SW 1271 (cell line): ENCODE data around the gene NCSTN.

ENCODE experiments used
- DNase-seq, 2 experiments: peaks; one replicate each; lab custom pipeline; 2025; lab: John Stamatoyannopoulos, UW

Gene NCSTN

GRCh38 chr1:160406131-160406968 lies 63.2 kb downstream of the NCSTN start:
- DNase-seq, result no peak

DNA sequence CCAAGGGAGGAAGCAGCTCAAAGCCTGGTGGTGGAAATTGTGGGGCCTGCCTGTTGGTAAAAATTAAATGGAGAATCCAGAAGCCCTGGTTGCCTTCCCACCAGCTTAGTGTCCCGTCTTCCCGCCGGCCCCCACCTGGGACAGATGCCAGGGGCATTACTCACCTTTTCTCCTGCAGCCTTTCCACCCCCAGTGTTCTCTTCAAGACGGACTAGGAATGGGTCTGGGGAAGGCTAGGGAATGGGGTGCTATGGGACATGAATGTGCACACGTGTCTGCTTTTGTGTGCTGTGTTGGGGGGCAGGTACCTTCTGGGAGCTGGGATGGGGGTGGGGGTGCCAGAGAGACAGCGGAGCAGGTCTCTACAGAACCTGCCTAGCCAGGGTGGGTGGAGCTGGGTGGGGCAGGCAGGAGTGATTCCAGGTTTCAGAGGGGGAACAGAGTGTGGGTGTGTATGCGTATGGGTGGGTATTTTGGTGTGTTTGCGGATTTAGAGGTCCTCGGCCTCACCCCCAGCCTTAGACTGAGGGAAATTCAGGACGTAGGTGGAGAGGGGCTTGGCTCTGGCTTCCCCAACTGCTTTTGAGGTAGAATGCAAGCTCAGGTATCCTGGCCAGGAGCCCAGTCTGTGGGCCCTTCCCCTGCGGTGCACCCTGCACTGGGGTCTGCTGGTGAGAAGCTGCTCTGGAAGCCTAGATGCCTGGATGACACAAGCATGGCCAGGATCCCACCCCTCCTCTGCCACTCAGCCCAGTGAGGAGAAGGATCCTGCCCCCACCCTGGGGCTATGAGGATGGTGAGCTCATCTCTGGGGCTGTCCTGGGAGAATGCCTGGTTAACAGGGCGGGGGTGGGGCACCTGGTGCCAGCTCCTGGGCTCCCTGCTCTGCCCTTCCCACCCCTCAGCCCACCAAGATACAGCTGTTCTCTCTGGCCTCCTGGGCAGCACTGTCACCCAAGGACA lies 64.9 kb downstream of the NCSTN start:
- no peak for DNase-seq
